Stimulated activated CD4-positive, alpha-beta T cell treated with anti-CD3 and anti-CD28 coated beads, Interleukin-1b, Interleukin-23, amount 100 ng/mL, for 24 hours (primary cell): ENCODE measurements around the gene CASP9.
A peak's percentile ranks its signal among the peaks of the same experiment; 100 is the strongest.

Source experiments
- DNase-seq, 4 experiments: peaks; one replicate each; pipeline ENCODE4 v3.0.0-alpha.2; 2020; ENCODE audit warnings: low read depth in 4 of 4, low spot score in 1 of 4

Gene CASP9

DNA sequence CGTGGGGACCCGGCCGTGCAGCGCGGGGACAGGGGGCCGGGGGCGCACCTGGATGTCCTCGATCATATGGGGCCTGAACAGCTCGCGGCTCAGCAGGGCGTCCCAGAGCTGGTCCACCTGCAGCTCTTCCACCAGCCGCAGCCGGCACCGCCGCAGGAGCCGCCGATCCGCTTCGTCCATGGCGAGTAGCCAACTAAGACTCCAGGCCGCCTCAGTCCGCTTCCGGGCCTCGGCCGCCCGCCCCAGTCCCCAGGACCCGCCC is at the start of gene CASP9:
CASP9 (minus strand) TSS at position 195 of the 262 bp plus-strand sequence; CDS start at position 180, 15 bp downstream.
- no peak for DNase-seq

DNA sequence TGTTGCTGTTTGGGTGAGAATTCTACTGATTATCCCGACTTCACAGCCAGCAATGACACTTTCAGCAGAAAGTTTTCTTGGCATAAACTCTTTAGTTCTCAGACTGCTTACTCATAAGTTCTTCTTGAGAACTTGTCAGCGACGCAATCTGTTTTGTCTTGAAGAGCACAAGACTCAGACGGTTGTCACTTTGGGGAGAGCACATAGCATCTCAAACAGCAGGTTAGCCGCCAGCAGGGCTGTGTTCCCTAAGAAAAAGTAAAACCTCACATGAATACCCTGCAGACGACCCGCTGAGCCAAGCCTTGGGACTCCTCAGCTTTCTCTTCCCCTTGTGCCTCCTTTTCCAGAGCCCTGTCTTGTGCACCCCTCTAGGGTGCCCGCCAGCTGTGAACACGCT is 49.5 kb upstream of the CASP9 start:
- DNase-seq: no peak

DNA sequence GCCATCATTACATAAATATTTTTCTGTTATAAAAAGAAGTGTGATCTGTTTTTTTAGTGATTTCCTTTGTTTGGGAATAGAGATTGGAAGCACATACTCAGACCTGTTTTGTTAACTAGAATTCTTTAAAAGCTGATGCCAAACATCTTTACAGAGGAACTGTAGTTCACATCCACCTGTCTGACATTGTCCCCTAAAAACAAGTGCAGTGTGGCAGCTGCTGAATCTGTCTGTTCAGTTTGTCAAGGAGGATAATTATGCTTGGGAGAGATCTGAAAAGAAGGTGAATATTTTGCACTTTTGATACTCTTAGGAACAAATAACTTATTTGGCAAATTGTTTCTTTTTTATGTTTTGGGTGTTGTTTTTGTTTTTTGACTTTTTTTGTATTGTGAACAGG is 47.3 kb upstream of the CASP9 start:
- DNase-seq: no peak

DNA sequence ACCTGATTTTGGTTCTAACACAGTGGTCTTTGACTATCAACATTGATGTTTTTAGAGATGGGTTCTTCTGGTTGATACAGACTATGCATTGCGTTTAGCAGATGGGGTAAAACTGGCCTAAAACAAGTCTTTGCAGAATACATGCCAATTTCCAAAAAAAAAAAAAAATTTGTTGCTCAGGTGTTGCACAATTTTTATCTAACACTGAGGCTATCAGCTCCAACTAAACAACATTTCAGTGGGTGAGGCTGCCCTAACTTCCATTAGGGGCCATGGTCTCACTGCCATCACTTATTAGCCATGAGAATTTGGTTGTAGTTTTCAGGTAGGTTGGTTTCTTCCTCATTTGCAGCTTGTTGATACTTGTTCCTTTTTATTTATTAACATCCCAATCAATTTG is 46.8 kb upstream of the CASP9 start:
- DNase-seq: no peak

DNA sequence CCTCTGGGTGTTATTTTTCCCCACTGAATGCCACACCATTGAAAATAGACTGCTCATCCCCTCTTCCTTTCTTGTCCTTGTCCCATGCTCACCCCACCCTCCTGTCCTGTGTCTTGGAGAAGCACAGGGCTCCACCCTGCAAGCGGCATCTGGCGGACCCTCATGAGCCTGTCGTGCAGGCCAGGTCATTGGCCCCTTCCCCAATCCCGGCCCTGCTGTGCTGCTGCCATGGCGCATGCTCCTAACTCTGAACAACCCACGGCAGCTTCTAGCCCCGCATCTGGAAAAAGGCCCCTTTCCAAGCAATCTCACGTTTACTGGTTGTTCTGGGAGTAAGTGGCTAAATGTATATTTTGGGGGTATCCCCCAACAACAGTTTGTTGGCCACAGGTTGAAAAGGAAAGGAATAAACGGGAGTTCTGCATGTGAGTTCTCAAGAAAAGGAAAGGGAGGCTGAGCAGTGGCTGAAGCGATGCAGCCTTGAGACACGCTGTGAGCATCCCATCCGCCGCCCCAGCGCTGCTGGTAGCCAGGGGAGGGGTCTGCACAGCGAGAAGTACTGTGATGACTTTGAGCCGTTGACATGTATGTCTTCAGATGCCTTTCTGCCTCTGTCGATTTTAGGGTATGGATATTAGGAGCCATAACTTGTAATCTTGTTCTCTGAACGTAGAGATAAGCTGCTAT is 44.5 kb upstream of the CASP9 start:
- no peak for DNase-seq

DNA sequence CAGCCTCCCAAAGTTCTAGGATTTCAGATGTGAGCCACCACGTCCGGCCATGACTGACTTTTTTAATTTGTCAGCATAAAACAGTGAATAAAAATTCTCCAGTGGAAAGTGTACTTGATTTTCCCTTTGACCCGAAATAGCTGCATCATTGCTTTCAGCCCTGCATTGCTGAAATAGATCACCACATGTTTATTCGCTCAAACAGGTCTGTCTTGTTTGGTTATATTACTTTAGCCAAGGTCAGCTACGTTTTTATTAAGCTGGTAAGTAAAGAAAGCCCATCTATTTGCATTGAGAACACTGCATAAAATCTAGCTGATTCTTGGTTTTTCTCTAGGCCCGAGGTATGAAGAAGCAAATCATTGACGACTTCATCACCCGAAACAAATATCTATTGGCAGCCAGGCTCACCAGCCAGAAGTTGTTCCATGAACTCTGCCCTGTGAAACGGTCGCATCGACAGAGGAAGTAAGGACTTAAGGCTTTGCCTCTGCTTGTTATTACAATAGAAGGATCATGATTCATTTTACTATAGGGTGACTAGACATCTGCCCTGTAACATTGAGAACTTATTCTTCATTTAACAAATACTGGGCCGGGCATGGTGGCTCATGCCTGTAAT is 35.3 kb upstream of the CASP9 start:
- no peak for DNase-seq

DNA sequence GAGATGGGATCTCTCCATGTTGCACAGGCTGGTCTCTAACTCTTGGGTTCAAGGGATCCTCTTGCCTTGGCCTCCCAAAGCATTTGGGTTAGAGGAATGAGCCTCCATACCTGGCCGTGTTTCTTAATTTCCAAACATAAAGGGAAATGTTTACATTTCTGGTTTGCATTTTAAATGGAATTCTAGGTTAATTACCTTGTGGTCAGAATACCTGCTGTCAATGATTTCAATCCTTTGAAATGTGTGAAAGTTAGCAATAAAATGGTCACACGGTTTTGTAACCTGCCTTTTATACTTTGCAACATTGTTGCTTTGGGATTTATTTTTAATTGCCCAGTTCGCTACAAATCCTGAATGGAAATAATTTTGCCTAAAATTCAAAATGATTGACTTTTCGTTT is 34.5 kb upstream of the CASP9 start:
- DNase-seq: no peak

DNA sequence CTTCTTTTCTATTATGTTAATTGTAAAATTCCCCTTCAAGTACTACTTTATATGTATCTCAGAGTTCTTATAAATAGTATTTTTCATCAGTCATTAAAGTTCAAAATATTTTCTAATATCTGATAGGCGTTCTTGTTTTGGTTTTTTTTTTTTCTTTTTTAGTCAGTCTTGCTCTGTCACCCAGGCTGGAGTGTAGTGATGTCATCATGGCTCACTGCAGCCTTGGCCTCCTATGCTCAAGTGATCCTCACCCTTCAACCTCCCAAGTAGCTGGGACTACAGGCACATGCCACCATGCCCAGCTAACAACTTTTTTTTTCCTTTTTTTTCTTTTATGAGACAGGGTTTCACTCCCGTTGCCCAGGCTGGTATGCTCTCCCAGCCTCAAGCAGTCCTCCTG is 33.6 kb upstream of the CASP9 start:
- no peak for DNase-seq

DNA sequence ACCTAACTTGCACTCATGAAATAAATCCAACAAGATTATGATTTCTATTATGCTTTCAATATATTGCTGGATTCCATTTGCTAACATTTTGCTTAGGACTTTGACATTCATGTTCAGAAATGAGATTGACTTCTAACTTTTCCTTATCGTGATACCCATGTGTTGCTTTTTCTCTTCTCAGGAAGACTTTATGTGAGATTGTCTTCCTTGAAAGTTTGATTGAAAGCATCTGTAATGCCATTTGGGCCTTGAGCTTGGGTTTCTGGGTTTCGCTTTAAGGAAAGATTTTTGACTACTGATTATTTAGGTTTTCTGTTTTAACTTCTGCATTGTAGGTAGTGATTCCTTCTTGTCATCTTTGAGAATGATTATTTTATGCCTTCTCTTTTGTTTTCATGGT is 33.0 kb upstream of the CASP9 start:
- no peak for DNase-seq

DNA sequence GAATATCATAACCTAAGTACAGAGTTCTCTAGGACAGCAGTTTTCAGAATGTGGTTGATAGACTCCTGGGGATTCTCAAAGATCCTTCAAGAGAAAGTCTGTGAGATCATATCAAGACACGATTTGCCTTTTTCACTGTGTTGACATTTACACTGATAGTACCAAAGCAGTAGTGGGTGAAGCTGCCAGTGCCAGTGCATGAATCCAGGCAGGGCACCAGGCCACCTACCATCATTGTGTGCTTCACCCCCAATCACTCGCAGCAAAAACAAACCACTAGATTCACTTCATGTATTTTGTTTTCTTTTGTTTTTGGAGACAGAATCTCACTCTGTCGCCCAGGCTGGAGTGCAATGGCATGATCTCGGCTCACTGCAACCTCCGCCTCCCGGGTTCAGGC is 26.6 kb upstream of the CASP9 start:
- DNase-seq: no peak

DNA sequence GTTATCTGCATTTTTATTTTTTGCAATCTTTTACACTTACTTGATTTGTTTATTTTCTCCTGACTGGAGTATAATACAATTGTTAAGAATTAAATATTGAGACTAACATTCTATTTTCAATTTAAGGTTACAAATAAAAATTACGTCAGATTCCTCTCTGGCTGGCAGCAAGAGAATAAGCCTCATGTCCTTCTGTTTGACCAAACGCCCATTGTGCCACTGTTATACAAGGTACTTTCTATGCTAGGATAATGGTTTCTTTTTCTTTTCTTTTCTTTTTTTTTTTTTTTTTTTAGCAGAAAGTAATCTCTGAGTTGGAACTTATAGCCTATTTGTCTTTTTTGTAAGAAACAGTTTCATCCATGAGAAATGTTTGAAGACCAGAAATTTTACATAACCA is 22.6 kb upstream of the CASP9 start:
- DNase-seq: no peak

DNA sequence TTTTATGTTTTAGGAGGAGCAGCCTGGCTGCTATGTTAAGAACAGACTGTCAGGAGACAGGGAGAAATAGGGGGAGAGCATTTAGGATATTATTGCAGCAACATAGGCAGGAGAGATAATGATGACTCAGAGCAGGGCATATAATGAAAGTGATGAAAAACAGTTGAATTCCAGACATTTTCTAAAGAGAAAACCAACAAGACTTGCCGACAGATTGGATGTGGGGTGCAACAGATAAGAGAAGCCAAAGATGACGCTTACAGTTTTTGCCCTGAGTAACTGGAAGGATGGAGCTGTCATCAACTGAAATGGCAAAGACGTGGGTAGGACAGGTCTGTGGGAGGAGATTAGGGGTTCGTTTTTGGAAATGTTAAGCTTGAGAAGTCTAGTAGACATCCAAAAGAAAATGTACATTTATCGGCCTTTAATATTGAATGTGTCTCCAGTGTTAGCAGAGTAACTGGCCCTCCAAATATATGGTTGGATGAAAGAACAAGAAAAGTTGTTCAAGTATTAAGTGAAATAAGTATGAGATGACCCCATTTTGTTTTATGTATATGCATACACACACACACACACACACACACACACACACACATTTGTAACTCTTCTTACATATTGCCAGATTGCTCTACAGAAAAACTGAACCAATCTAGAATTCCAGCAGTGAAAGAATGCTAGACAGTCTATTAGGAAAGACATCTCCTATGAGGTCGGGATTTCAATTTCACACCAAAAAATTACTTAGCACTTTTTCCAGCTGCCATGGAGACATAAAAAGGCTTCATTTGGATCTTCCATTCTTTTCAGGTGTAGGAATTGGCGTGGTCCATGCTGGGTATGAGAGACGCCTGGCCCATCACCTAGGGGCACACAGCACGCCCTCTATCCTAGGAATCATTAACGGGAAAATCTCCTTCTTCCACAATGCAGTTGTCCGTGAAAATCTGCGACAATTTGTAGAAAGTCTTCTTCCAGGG is 19.9 kb upstream of the CASP9 start:
- DNase-seq: no peak

DNA sequence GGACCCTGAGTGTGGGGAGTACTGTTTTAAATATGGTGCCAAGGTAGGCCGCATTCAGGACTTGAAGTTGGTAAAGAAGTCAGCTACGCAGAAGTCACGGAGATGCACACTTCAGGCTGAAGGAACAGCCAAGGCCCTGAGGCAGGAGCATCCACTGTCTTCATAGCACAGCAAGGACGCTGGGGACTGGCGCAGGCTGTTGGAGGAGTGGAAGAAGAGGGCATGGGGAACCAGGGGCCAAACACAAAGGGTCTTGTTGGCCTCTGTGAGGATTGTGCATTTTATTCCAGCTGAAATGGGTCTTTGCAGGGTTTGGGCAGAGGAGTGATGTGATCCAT is 19.2 kb upstream of the CASP9 start:
- DNase-seq: no peak

DNA sequence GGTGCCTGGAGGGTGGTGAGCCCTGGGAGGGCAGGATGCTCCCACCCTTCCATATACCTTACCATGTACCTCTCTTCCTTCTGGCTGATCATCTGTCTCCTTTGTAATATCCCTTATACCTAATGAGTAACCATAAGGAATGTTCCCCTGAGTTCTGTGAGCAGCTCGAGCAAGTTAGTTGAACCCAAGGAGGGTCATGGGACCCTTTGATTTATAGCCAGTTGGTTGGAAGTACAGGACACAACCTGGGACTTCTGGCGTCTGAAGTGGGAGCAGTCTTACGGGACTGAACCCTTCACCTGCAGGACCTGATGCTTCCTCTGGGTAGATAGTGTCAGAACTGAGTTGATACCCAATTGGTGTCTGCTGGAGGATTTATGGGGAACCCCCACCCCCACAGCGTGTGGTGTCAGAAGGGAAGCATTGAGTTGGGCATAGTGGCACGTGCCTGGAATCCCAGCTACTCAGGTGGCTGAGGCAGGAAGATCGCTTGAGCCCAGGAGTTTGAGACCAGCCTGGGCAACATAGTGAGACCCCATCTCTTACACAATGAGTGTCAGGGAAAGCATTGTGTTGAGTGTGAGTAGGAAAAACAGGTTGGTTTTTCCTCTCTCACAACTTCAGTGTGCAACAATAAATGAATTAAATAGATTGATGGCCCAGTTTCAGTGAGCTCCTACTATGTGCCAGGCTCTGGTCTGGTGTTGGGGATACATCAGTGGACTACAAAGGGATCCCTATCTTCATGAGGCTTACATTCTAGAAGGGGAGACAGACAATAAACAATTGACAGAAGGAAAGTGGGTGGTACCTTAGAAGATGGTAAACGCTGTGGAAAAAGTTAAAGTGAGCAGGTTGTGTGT is 18.6 kb upstream of the CASP9 start:
- no peak for DNase-seq

DNA sequence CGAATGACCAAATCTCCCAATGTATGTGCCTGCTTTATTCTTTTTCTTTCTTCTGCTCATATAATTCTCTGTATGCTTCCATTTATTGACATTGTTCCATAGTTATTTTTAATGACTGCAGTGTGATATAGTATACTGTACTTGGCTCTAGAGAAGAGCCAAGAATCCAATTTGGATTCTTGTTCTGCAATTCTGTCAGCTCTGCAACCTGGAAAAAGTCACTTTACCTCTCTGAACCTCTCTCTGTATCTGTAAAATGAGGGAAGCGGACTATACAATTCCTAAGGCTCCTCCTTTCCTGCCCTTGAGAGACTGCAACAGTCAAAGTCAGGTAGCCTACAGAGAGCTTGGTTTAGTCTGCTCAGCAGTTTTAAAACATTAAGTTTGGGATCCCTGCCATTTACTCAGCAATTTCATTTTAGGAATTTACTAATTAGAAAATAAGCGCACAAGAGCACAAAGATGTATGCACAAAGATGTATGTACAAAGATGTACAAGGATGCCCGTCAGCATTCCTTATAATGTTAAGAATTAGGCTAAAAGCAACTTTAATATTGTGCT is 17.3 kb upstream of the CASP9 start:
- no peak for DNase-seq

DNA sequence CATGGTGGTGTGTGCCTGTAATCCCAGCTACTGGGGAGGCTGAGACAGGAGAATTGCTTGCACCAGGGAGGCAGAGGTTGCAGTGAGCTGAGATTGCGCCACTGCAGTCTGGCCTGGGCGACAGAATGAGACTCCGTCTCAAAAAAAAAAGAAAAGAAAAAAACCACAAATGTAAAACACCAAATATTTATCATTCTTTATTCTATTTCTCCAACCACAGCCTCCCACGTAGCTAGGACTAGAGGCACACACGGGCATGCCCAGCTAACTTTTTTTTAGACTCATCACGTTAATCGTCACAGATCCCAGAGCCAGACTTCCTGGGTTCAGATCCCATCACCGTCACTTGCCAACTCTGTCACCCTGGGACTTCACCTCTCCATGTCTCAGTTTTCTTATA is 16.2 kb upstream of the CASP9 start:
- DNase-seq: no peak

DNA sequence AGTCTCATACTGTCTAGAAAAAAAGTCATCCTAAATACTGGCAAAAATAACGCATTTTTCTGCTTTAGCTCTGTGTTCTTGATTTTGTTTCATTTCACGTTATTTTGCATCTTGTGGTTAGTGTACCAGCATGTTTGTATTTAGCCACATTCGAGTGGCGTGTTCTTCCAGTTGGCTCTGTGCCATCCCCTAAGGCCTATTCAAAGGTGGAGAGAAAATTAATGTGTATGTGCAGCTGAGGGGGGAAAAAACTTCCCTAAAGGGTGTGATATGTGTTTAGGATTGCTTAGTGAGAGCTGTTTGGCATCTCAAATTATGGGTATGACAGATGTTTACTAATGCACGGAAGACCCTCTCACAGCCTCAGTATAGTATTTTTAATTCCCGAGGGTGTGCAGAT is 14.8 kb upstream of the CASP9 start:
- no peak for DNase-seq

DNA sequence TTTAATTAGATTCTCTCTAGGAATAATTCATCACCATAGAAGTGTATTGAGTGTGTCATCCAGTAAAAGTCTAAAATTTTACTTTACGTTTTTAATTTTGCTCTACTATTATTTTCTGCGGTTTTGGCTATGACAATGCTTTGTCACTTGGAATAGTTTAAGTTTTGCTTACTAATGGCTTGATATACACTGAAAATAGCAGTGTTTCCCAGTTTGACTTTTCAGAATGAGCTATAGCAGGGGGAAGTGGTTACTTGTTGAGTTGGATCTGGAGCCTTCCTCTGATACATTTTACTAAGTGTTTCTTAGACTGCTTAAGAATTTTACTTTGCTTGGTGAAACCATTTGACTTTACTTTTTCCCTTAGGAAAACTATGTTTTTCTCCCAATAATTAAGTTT is 7.7 kb upstream of the CASP9 start:
- no peak for DNase-seq

DNA sequence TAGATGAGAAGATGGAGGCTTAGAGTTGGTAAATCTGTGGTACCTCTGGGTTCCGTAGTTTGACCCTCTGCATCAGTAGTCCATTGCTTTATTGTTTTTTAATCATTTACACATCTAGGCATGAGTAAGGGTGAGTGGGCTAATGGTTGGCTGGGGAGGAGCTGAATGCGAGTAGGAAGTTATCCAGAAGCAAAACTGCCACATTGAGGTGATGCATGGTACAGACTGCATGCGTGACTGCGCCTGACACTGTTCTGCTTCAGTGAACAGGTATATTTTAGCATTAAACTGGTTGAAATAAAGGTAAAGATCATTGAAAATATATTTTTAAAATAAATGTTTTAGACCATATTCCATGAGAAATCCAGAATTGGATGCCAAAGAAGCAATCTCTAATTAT is 7.0 kb upstream of the CASP9 start:
- DNase-seq: no peak

DNA sequence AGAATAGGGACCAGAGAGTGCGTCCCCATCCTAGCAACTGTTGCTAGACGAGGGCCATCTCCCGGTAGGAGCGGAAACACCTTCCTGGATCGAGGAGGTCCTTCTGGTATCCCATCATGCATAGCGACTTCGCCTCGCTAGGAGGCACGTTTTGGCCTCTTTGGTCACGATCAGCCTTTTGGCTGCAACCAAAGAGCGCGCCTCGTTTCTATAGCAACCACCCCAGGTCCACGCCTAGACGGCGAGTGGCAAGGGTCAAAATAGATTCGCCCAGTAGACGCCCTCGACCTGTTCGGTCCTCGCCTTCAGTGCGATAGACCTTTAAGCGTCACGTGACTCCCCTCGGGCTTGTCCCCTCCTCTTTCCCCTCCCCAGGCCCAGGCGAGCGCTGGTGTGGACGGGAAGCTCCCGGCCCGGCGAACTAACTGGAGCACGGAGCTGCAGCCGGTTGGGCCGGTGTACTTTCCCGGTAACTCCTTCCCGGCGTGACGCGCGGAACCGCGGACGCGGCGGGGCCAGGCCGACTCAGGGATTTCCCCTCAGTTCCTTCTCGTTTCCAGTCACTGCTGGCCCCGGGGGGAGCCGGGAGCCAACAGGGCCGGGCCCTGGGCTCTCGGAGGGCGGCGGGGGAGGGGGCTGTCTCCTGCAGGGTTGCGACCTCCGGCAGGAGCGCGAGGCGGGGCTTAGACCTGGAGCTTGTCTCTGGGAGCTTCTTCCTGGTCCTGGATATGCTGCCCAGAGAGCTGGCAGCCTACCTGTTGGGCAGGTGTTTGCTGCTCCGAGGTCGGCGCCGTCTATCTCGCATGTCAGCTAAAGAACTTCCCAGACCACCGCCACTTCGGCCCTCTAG is 2.7 kb upstream of the CASP9 start, which contains the start of gene DNAJC16:
DNAJC16 (plus strand) TSS at position 359 of the 850 bp plus-strand sequence. CDS start 2,258 bp downstream, outside the sequence.
- peak; percentile 82 to 94 (median 90) for DNase-seq
